Stimulated activated CD8-positive, alpha-beta memory T cell treated with anti-CD3 and anti-CD28 coated beads, Interleukin-7, amount 100 ng/mL, for 48 hours (primary cell): ENCODE measurements around the gene DIS3L2.

Experiments
- DNase-seq, 2 donors: peaks; one replicate each; pipeline ENCODE4 v3.0.0-alpha.2; 2020; ENCODE audit warnings: low read depth in 1 of 2; ENCODE audit errors: extremely low read depth in 1 of 2

DIS3L2 gene

GRCh38 chr2:232340171-232340935 lies 378.8 kb downstream of the DIS3L2 start:
- no peak for DNase-seq

DNA sequence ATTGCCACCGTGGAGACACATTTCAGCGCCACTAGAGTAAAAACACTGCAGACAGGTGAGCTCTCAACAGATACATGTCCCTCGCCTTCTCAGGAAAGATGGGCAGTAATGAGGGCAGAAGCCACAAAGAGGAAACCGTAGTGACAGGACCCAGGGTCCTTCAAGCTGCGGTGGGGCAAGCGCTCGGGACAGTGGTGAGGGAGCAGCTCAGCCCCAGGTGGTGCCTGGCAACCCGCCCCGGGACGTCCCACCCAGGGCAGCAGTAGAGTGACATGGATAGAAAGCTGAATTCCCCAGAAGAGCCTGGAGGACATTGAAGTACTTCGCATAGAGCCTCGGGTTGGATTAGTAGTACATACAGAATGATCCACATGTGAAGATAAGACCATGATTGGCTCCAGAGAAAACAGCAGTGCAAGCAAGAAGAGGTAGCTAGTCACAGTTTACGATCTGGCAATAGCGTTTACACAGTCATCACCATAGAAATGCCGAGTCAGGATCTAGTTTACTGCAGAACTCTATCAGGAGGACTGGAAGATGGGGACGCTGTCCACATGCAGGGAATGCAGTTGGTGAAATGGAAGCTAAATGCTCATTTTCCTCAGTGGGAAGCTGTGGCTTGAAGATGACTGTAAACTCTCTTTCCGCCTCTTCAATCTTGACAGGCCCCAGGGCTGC lies 379.7 kb downstream of the DIS3L2 start:
- DNase-seq = no peak

DNA sequence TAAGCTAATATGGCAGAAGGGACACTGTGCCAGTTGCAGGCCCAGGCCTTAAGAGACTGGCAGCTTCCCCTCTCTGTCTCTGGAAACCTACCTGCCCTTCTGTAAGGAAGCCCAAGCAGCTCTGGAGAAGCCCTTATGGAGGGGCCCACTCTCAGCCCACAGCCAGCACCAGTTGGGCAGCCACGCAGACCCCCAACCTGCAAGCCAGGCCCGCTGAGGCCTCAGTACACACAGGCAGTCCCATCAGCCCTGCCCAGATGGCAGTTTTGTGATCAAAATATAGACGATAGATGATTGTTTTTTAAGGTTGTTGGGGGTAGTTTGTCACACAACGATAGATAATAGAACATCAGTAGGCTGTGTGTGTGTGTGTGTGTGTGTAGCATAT lies 380.2 kb downstream of the DIS3L2 start:
- no peak for DNase-seq

- DNase-seq = no peak
These were observed 381.4 kb downstream of the DIS3L2 start for GRCh38 chr2:232342635-232343565.

DNA sequence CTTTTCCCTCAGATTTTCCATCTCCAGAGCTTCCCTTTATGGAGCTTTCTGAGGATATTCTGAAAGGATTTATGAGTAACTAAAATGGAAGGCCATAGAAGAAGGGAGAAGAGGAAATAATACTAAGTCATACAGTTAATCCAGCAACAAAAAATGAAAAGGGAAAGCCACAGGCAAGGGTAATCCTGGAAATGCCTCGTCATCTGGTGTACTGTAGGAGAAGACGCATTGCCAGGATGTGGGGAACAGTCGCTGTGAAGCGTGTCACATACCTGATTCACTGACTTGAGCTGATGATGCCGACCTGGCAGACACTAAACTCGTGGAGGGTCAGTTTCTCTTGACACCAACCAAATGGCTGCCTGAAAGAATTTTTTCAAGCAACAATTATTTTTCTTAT lies 382.3 kb downstream of the DIS3L2 start:
- DNase-seq = no peak

DNA sequence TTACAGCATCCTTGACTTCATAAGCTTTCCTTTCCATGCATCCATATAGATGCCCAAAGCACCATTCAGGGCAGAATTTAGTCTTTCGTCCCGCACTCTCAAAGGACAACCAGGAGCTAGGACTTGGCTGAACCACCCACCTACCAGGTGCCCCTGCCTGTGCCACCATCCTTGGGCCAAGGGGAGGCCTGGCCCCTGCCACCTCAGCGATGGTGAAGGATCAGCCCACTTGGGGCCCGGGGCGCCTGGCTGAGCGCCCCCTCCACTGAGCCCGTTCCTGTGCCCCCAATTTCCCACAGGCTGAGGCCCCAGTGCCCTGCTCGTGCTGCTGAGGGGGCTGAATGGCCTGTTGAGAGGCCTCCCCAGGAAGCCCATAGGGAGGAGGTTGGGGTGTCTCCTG lies 383.7 kb downstream of the DIS3L2 start:
- DNase-seq = no peak

DNA sequence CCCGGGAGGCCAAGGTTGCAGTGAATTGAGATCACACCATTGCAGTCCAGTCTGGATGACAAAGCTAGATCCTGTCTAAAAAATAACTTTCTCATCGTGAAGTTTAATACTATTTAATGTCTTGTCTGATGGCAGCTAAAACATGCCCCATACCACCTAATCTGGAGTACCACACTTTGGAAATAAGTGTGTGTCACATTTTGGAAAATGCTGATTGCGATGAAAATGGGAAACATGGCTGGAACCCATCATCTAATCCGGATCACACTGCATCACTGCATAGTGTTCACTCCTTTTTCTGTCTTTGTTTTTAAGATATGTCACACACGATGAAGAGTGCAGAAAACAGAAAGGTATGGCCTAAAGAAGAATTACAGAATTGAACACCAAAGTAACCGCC lies 385.9 kb downstream of the DIS3L2 start:
- no peak for DNase-seq

- no peak for DNase-seq
These were observed 387.4 kb downstream of the DIS3L2 start for GRCh38 chr2:232348936-232349335.

DNA sequence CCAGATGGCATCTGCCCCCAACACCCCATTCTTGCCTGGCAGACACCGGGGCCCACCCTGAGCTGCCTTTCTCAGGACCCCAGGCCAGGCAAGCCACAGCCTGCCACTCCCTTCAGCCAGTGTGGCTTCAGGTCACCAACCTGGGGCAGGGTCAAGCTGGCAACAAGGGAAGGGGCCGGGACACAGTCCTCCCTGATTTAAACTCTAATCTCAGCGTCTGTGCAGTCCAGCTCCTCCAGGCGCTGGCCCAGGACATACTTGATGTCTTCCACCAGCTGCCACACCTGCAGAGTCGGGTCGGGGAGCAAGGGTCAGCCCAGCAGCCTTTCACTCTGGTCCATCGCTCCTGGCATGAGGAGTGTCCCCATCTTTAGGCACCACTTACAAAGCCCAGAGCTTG lies 388.0 kb downstream of the DIS3L2 start:
- DNase-seq = no peak

GRCh38 chr2:232349946-232350635 lies 388.6 kb downstream of the DIS3L2 start:
- no peak for DNase-seq

DNA sequence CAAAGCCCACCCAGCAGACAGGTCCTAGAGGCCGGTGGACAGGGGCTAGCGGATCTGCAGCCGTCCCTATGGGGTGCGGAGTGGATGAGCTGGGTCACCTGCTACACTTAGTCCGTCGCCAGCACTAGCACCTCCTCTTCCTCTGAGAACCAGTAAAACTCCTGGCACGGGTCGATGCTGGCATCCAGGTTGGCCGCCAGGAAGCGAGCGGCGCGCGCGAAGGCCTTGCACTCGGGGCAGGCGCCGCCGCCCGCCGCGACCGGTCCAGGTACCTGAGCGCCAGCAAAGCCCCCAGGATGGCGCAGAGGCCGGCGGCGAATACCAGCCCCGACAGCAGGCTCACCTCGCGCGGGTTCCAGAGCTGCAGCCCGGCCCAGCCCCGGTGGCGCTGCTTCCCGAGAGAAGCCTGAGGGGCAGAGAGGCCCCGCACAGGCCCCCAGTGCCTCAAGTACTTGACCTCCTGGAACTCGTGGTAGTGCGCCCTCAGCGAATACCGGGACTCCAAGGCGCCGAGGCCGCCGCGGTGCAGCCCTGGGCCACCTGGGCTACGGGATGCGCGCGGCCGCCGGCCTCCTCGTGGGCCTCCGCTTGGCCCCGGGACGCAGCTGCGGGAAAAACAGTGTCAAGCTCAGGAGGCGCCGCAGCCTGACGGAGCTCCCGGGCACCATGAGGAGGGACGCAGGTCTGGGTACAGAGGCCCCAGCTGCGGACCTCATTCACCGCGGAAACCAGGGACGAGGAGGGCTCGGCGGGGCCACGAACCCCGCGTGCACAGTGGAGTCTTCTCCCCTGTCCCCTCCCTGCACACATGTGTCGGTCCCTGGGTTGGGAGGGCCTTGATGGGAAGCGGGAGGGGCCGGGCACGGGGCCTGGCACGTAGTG lies 389.5 kb downstream of the DIS3L2 start:
- no peak for DNase-seq

- DNase-seq = no peak
These were observed 390.4 kb downstream of the DIS3L2 start for GRCh38 chr2:232351686-232352510.

GRCh38 chr2:232352511-232353091 lies 391.1 kb downstream of the DIS3L2 start:
- no peak for DNase-seq

GRCh38 chr2:232353096-232353495 lies 391.6 kb downstream of the DIS3L2 start:
- no peak for DNase-seq

DNA sequence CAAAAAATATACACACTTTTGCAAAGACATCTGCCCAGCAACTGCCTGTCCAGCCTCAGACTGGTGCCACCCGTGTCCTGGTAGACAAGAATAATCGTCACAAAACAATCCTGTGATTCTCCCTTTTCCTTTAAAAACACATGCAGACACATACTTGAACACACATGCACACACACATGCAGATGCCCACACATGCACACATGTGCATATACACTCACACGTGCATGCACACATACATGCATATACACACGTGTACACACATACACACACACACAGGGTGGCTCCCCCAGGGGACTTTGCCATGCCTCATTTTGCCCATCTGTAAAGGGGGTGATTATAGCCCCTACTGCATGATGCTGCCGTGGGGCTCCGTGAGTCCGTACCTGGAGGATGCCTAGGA lies 392.1 kb downstream of the DIS3L2 start:
- DNase-seq = no peak

DNA sequence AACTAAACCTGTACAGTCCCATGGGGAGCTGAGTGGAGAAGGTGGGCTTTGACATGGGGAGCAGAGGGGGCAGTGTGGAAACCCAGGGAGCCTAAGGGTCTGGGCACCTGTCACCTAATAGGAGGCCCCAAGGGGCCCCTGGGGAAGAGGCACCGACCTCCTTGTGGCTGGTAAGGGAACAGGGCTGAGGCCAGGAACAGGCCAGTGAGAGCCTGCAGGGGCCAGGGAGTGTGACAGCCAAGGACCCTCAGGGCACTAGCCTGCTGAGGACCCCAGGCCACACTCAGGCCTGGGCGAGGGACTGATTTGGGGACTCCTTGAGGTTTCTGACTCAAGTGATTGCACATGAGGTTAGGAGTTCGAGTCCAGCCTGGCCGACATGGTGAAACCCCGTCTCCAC lies 392.6 kb downstream of the DIS3L2 start:
- no peak for DNase-seq

- no peak for DNase-seq
These were observed 400.1 kb downstream of the DIS3L2 start for GRCh38 chr2:232361646-232362045.

DNA sequence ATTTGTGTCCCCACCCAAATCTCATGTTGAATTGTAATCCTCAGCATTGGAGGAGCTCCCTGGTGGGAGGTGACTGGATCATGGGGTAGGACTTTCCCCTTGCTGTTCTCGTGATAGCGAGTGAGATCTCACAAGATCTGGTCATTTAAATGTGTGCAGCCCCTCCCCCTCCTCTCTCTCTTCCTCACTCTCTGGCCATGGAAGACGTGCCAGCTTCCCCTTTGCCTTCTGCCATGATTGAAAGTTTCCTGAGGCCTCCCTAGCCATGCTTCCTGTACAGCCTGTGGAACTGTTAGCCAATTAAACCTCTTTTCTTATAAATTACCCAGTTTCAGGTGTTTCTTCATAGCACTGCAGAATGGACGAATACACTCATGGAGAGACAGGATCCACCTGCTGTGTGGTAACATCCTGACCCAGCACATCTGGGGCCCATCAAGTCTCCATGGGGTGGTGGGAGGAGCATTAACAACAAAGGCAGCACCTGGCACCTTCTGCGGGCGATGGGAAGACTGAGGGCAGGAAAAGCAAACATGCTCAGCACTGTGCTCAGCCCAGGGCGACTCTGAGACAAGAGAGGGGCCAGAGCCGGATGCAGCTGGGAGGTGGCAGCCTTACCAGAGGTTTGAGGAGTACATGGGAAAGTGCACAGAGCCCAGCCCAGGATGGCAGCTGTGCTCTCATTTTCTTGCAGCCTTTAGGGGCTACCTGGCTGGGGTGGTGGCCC lies 400.8 kb downstream of the DIS3L2 start:
- no peak for DNase-seq
